H9 (cell line): ENCODE data around the gene COA8. TPM values are rescaled to one million over a fixed set of nuclear protein-coding genes. Genes with fewer than 3 reads are reported as not detected.

ENCODE experiments used
- DNase-seq: peaks from one replicate; pipeline ENCODE4 v3.0.0-alpha.2; 2017
- H2AFZ ChIP-seq: one replicate; pipeline ENCODE4 v1.6.1; 2013; ENCODE audit warnings: mild to moderate bottlenecking, low read length, control low read depth, moderate library complexity
- H2AK5ac ChIP-seq: 2 replicates; pipeline ENCODE4 v1.6.1; 2013; ENCODE audit warnings: low read length, control low read depth, mixed read lengths; ENCODE audit not compliant: insufficient read length
- H2BK120ac ChIP-seq: one replicate; pipeline ENCODE4 v1.6.1; 2013; ENCODE audit warnings: low read depth, mild to moderate bottlenecking, low read length, control low read depth, inconsistent platforms; ENCODE audit not compliant: poor library complexity, severe bottlenecking
- H2BK12ac ChIP-seq: 2 replicates; pipeline ENCODE4 v1.6.1; 2013; ENCODE audit warnings: low read length, control low read depth, mixed read lengths, low read depth; ENCODE audit not compliant: insufficient read length
- H2BK15ac ChIP-seq: 2 replicates; pipeline ENCODE4 v1.6.1; 2013; ENCODE audit warnings: low read depth, low read length, control low read depth
- H2BK20ac ChIP-seq: one replicate; pipeline ENCODE4 v1.6.1; 2013; ENCODE audit warnings: low read depth, mild to moderate bottlenecking, low read length, control low read depth, inconsistent platforms; ENCODE audit not compliant: poor library complexity, severe bottlenecking
- H2BK5ac ChIP-seq: 2 replicates; pipeline ENCODE4 v1.6.1; 2013; ENCODE audit warnings: low read length, control low read depth, mixed read lengths; ENCODE audit not compliant: insufficient read length
- H3K14ac ChIP-seq: 2 replicates; pipeline ENCODE4 v1.6.1; 2013; ENCODE audit warnings: low read length, control low read depth; ENCODE audit not compliant: insufficient read depth
- H3K18ac ChIP-seq: 2 replicates; pipeline ENCODE4 v1.6.1; 2013; ENCODE audit warnings: low read depth, mild to moderate bottlenecking, mixed read lengths, low read length, control low read depth; ENCODE audit not compliant: insufficient read length
- H3K23ac ChIP-seq: 2 replicates; pipeline ENCODE4 v1.6.1; 2013; ENCODE audit warnings: low read length, control low read depth, mixed read lengths, low read depth; ENCODE audit not compliant: insufficient read length
- H3K23me2 ChIP-seq: 2 replicates; pipeline ENCODE4 v1.6.1; 2013; ENCODE audit warnings: low read depth, mild to moderate bottlenecking, mixed read lengths, low read length, control low read depth; ENCODE audit not compliant: insufficient read length, poor library complexity, severe bottlenecking
- H3K27ac ChIP-seq: 2 replicates; pipeline ENCODE4 v1.5.1; 2013; ENCODE audit warnings: low read length, control low read depth, mixed read lengths, low read depth; ENCODE audit not compliant: insufficient read length
- H3K27me3 ChIP-seq: 2 replicates; pipeline ENCODE4 v1.6.1; 2013; ENCODE audit warnings: low read length, control low read depth, inconsistent platforms; ENCODE audit not compliant: insufficient read depth
- H3K4ac ChIP-seq: 2 replicates; pipeline ENCODE4 v1.6.1; 2013; ENCODE audit warnings: low read depth, mild to moderate bottlenecking, control low read depth, inconsistent platforms, low read length, moderate library complexity
- H3K4me1 ChIP-seq: 2 replicates; pipeline ENCODE4 v1.6.1; 2013; ENCODE audit warnings: low read length, control low read depth, inconsistent platforms; ENCODE audit not compliant: insufficient read depth
- H3K4me2 ChIP-seq: 2 replicates; pipeline ENCODE4 v1.6.1; 2013; ENCODE audit warnings: low read length, control low read depth, mixed read lengths; ENCODE audit not compliant: insufficient read length, insufficient read depth
- H3K56ac ChIP-seq: 2 replicates; pipeline ENCODE4 v1.6.1; 2013; ENCODE audit warnings: low read depth, mild to moderate bottlenecking, mixed read lengths, low read length, control low read depth; ENCODE audit not compliant: insufficient read length
- H3K79me1 ChIP-seq: 2 replicates; pipeline ENCODE4 v1.6.1; 2013; ENCODE audit warnings: low read depth, mild to moderate bottlenecking, moderate library complexity, low read length, control low read depth, inconsistent platforms; ENCODE audit not compliant: insufficient read depth, poor library complexity, severe bottlenecking
- H3K79me2 ChIP-seq: 2 replicates; pipeline ENCODE4 v1.6.1; 2013; ENCODE audit warnings: low read length, control low read depth, inconsistent platforms; ENCODE audit not compliant: insufficient read depth
- H3K9ac ChIP-seq: 2 replicates; pipeline ENCODE4 v1.6.1; 2013; ENCODE audit warnings: low read length, control low read depth, mixed read lengths; ENCODE audit not compliant: insufficient read length; ENCODE audit errors: extremely low read depth
- H3K9me3 ChIP-seq: one replicate; pipeline ENCODE4 v1.6.1; 2013; ENCODE audit warnings: low read depth, low read length, inconsistent platforms; ENCODE audit not compliant: control insufficient read depth
- H3T11ph ChIP-seq: one replicate; pipeline ENCODE4 v1.6.1; 2013; ENCODE audit warnings: mild to moderate bottlenecking, low read length, control low read depth, inconsistent platforms
- H4K20me1 ChIP-seq: one replicate; pipeline ENCODE4 v1.6.1; 2013; ENCODE audit not compliant: control insufficient read depth, insufficient read length, insufficient read depth
- H4K5ac ChIP-seq: 2 replicates; pipeline ENCODE4 v1.6.1; 2013; ENCODE audit warnings: low read depth, mild to moderate bottlenecking, mixed read lengths, low read length, control low read depth; ENCODE audit not compliant: insufficient read length
- H4K8ac ChIP-seq: replicated peaks from 2 replicates; pipeline ENCODE4 v1.6.1; 2013; ENCODE audit warnings: low read length, control low read depth, mixed read lengths, low read depth; ENCODE audit not compliant: insufficient read length
- H4K91ac ChIP-seq: 2 replicates; pipeline ENCODE4 v1.6.1; 2013; ENCODE audit warnings: low read depth, mild to moderate bottlenecking, moderate library complexity, mixed read lengths, low read length, control low read depth; ENCODE audit not compliant: insufficient read length
- H3K27ac Mint-ChIP-seq, 3 experiments: 2 replicates in 2 of 3; 3 replicates in 1 of 3; pipeline ENCODE4 v1.8.0; 2020 to 2021; ENCODE audit warnings: mixed read lengths in 3 of 3, mild to moderate bottlenecking in 1 of 3, moderate library complexity in 1 of 3
- H3K27me3 Mint-ChIP-seq: 2 replicates; pipeline ENCODE4 v1.8.0; 2021; ENCODE audit warnings: low read depth, mild to moderate bottlenecking, moderate library complexity, mixed read lengths
- H3K36me3 Mint-ChIP-seq, 3 experiments: 2 replicates in 2 of 3; 3 replicates in 1 of 3; pipeline ENCODE4 v1.8.0; 2020 to 2021; ENCODE audit warnings: low read depth in 3 of 3, mixed read lengths in 3 of 3; ENCODE audit not compliant: insufficient read depth in 1 of 3
- H3K4me1 Mint-ChIP-seq, 2 experiments: 2 replicates each; pipeline ENCODE4 v1.8.0; 2020; ENCODE audit warnings: mixed read lengths in 2 of 2
- H3K4me3 Mint-ChIP-seq, 2 experiments: 2 replicates in 1 of 2; 3 replicates in 1 of 2; pipeline ENCODE4 v1.8.0; 2020 to 2021; ENCODE audit warnings: mild to moderate bottlenecking in 2 of 2, mixed read lengths in 2 of 2, moderate library complexity in 1 of 2
- H3K9me3 Mint-ChIP-seq, 2 experiments: 2 replicates in 1 of 2; 3 replicates in 1 of 2; pipeline ENCODE4 v1.8.0; 2020; ENCODE audit warnings: mild to moderate bottlenecking in 2 of 2, mixed read lengths in 2 of 2, moderate library complexity in 1 of 2
- CTCF ChIP-seq: fragments of 200-600 bp; sonication (generic); conservative IDR thresholded peaks from 3 replicates; pipeline ENCODE4 v1.8.0; 2021; ENCODE audit warnings: antibody characterized with exemption, mild to moderate bottlenecking
- WGBS: extraction: QIAGEN DNeasy Blood & Tissue Kit; methylation state at CpG from one replicate; pipeline ENCODE4 v1.1.7; 2013; ENCODE audit warnings: missing lambda C conversion rate, low lambda C conversion rate, mixed read lengths; ENCODE audit not compliant: insufficient read length; ENCODE audit errors: extremely low coverage; 5-methylcytosine and 5-hydroxymethylcytosine counted together
- total RNA-seq: library from RNA; stranded (reverse); gene quantifications from 2 replicates; pipeline ENCODE4 v1.2.1, GENCODE V29; 2021

The COA8 gene
- total RNA-seq, 1 experiment from 2014 or later: 45.5 TPM

DNA sequence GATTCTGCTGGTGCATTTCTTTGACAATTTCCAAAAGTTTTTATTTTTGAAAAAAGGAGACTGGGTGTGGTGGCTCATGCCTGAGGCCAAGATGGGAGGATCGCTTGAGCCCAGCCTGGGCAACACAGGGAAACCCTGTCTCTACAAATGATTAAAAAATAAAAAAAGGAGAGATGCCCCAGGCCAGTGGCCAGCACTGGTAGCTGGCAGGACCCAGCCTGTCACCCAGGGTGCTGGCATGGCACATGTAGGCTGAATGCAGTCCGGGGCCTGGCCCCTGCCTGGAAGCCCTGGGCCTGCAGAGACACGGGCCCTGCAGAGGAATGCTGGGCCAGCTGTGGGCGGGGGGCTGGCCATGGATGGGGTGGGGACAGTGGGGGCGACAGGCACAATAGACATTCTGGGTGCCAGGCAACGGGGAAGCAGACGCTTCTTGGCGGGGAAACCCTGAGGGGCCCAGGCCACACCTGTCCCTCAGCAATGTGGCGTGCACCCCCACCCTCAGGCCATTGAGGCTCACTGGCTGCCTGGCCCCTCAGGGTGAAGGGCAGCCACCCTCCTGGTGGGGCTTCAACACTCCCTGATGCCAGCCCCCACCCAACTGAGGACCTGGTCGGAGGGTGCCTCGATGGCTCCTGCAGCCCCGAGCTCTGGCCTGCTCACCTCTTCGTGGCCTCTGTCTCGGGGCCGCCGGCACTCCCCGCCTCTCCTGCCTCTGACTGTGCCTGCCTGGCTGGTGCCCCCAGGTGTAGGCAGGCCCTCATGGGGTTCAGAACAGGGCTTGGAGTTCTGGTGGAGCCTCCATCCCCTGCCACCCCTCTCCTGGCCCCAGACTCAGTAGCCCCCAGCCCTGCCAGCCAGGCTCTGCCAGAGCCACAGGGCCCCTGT is 21.7 kb upstream of the COA8 start:
- Mint-ChIP-seq H3K9me3 (no peaks in the 10 kb centered on the region), H3K36me3 (peaks cover 0 to 2% (median 0%) of the 10 kb centered on the region in 3 experiments; a peak in 1 of 7 replicates), H3K4me1 (peaks cover 12 to 26% of the 10 kb centered on the region in 2 experiments), H3K27ac (no peak overlapping the region), H3K4me3 (no peak overlapping the region), H3K27me3 (peaks cover 15% of the 10 kb centered on the region)
- Histone ChIP-seq H2BK20ac (no peak overlapping the region), H3K27me3 (no peaks in the 10 kb centered on the region), H3K4me2 (no peak overlapping the region), H3K4ac (no peak overlapping the region), H2BK15ac (no peak overlapping the region), H3K23me2 (peaks cover 4% of the 10 kb centered on the region), H3K9ac (no peak overlapping the region), H3K27ac (no peak overlapping the region), H4K91ac (peak overlapping the region; percentile 63), H2AFZ (no peak overlapping the region), H4K5ac (no peak overlapping the region), H3K79me2 (no peaks in the 10 kb centered on the region), H2BK12ac (no peak overlapping the region), H4K20me1 (no peaks in the 10 kb centered on the region), H3K23ac (no peak overlapping the region), H3K4me1 (no peaks in the 10 kb centered on the region; the same call in 1 of the 2 replicates), H3K56ac (no peak overlapping the region), H2AK5ac (no peak overlapping the region), H2BK5ac (no peak overlapping the region), H3K18ac (peak overlapping the region; percentile 36), H3K14ac (peak overlapping the region; percentile 53; the same call in 1 of the 2 replicates), H3T11ph (no peak overlapping the region), H3K9me3 (no peaks in the 10 kb centered on the region), H4K8ac (no peak overlapping the region), H2BK120ac (no peak overlapping the region), H3K79me1 (no peaks in the 10 kb centered on the region)
- DNase-seq: no peak
- no CpG with 5 or more reads among the region's 17 CpGs for WGBS
- TF ChIP-seq CTCF: no peak
